GM20000 (cell line): ENCODE measurements around the gene STK24.
A peak's percentile ranks its signal among the peaks of the same experiment; 100 is the strongest.

ENCODE experiments used
- DNase-seq: peaks from one replicate; pipeline ENCODE4 v3.0.0; 2012; ENCODE audit warnings: low spot score
- TF ChIP-seq, protein P1 (sequence below): IDR thresholded peaks from 2 replicates; pipeline ENCODE4 v1.5.1; 2012; ENCODE audit warnings: mild to moderate bottlenecking, control low read depth; ENCODE audit errors: extremely low read depth, missing control alignments

Gene STK24

DNA sequence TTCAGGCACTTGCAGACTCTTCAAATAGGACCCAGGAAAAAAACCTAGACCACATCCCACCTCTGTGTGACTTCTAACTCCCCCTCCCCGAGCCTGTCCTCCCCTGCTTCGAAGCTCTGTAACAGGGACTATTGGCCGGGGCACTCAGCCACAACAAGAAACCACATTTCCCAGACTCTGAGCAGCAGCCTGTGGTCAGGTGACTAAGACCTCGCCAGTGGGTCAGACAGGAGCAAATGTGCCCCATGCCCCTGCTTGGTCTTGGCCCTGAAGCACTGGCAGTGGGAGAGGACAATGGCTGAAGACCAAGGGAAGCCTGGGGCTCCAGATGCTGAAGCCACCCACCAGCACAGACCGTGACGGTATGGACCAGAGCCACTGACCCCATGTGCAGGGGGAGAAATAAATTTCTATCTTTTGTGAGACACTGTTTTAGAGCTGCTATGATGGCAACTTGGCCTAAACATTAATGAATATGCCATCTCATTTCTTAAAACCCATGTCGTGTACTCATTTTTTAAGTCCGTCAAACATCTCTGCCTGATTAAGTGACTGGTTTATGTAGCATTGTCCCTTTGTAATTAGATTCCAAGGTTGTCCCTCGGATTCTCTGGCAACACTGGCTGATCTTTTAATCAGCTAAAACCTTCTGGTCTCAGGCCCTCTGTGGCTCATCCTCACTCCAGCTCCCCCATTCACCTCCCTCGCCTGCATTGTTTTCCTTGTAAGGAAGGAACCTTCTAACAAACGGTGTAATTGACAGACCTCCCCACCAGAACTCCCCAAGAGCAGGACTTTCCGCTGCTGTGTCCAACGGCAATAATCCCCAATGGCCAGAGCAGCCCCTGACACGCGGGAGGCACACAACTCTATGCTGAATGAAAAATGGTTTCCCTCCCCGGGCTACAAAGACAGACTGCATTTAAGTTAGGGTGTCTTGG, 98.4 kb downstream of the STK24 start:
- DNase-seq, result peak; percentile 43
- TF ChIP-seq, protein P1, sequence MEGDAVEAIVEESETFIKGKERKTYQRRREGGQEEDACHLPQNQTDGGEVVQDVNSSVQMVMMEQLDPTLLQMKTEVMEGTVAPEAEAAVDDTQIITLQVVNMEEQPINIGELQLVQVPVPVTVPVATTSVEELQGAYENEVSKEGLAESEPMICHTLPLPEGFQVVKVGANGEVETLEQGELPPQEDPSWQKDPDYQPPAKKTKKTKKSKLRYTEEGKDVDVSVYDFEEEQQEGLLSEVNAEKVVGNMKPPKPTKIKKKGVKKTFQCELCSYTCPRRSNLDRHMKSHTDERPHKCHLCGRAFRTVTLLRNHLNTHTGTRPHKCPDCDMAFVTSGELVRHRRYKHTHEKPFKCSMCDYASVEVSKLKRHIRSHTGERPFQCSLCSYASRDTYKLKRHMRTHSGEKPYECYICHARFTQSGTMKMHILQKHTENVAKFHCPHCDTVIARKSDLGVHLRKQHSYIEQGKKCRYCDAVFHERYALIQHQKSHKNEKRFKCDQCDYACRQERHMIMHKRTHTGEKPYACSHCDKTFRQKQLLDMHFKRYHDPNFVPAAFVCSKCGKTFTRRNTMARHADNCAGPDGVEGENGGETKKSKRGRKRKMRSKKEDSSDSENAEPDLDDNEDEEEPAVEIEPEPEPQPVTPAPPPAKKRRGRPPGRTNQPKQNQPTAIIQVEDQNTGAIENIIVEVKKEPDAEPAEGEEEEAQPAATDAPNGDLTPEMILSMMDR, result no peak

DNA sequence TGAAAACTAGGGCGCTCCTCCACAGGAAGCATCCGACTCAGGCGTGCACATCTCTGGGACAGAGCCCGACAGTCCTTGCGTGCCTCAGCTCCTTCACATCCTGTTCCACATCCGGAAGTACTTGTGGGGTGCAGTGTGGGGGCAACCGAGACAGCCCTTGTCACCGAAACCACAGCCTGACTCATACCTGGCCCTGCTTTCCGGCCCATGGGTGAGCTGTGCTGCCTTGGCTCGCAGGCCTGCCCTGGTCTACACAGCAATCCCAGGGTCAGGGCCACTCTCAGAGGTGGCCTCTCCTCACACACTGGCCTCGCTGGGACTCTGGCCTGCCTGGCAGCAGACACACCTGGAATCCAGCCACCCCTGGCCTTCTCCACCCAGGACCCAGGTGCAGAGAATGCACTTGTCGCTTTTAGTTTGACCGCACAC, 100.4 kb downstream of the STK24 start:
- DNase-seq, result peak; percentile 95
- TF ChIP-seq, protein P1, result no peak

DNA sequence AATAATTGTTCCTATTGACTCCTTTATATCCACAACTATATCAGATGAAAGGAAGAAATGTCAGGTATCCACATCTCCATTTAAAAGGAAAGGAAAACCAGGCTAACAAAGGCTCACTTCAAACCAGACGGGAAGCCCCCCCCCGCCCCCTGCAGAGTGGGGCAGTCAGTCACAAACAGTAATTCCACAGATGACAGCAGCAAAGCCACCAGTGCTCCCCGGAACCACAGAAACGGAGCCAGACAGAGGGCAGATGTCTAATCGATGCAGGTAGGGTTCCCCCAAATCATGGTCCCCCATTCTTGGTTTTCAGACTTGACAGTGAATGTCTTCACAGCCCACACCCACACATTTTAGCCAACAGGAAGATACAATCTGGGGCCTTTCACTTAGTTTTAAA, 100.8 kb downstream of the STK24 start:
- peak; percentile 73 for DNase-seq
- TF ChIP-seq, protein P1, result no peak

DNA sequence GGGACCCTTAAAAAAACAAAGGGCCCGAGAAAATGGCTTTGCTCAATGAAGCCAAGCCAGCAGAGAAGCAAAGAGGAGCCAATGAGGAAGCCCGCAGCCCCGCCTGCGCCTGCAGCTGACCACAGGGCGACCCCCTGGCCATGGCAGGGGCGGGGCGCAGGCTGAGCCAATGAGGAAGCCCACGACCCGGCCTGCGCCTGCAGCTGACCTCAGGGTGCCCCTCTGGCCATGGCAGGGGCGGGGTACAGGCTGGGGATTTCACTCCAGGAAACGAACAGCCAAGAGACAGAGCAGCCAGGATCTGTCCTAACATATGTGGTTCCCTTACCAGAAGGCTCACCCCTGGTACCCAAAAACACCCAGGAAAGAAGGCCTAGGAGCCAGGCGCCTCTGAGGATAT, 101.4 kb downstream of the STK24 start:
- DNase-seq, result no peak

DNA sequence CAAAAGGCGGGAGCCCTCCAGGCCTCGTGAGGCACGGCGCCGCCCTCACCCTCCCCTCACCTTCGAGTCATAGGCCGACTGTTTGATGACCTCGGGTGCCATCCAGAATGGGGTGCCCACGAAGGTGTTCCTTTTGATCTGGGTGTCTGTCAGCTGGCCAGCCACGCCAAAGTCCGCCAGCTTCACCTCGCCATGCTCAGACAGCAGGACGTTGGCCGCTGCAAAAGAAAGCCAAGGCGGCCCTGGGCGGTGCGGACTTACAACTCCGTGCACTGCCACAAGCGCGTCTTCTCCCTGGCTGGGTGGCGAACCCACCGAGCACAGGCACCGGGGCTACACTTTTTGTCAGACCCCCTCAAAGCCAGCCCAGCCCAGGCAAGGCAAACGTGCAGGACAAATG, 102.1 kb downstream of the STK24 start:
- TF ChIP-seq, protein P1, result no peak
- no peak for DNase-seq

More for the DNA sequence above, 101.4 kb downstream of the STK24 start:
- TF ChIP-seq, protein P1, result no peak

DNA sequence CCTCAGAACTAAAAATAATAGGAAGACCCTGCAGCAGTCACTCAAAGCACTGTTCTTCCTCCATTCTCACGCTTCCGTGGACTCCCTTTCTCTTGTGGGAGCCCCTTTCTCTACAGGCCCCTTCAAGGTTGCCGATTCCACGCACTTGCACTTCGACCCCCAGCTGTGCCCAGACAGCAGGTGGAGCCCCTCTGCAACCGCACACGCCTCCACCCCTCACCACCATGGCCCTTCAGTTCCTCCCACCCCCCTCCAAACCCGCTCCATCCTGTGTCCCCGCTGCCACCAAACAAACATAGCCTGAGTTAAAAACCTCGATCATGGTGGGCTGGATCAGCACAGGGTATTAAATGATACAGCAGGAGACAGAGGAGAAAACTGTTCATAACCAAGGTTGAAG, 102.6 kb downstream of the STK24 start:
- TF ChIP-seq, protein P1, result no peak
- DNase-seq, result no peak

DNA sequence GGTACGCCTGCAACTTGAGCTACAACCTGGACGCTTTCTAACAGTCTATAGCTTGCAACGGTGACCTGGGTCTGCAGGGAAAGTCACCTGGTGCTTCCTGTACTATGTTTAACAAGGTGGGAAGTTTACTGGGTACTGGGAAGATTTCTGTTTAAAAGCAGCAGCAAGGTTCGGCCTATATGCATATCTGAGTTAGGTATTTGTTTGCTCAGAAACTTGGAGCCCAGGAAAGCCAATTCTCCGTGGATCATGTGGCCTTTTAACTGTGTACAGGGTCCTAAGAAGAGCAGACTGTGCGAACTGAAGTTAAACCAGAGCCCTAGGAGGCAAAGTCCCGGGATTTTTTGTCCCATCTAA, 103.1 kb downstream of the STK24 start:
- TF ChIP-seq, protein P1, result no peak

More for the DNA sequence above, 103.1 kb downstream of the STK24 start:
- no peak for DNase-seq
